Activated B cell treated with CpG ODN at 0.5 μM for 24 hours (primary cell): ENCODE data around the gene KRT86. TPM values are rescaled to one million over a fixed set of nuclear protein-coding genes. Genes with fewer than 3 reads are reported as not detected.

Experiments used
- ATAC-seq: fragments of 200-7000 bp; cut with Tn5 transposase; one replicate; pipeline ENCODE4 v1.10.0; 2021; ENCODE audit warnings: low read depth, mild to moderate bottlenecking, moderate library complexity
- CTCF ChIA-PET: fragments of 350-600 bp; sonication (Branson Sonifier 250); formaldehyde crosslinking; loops from one replicate; lab custom pipeline; 2021; ENCODE audit warnings: antibody characterized with exemption; lab: Charles Lee
- POLR2A ChIA-PET: fragments of 350-600 bp; sonication (Branson Sonifier 250); formaldehyde crosslinking; loops from one replicate; lab custom pipeline; 2021; ENCODE audit warnings: antibody characterized with exemption; lab: Charles Lee
- DNase-seq: peaks from one replicate; pipeline ENCODE4 v3.0.0; 2022
- H3K27ac Mint-ChIP-seq: one replicate; pipeline ENCODE4 v1.8.0; 2020; ENCODE audit warnings: mixed read lengths
- H3K27me3 Mint-ChIP-seq: one replicate; pipeline ENCODE4 v1.8.0; 2021; ENCODE audit warnings: mixed read lengths
- H3K36me3 Mint-ChIP-seq: one replicate; pipeline ENCODE4 v1.8.0; 2021; ENCODE audit warnings: low read depth, mixed read lengths
- H3K4me1 Mint-ChIP-seq: one replicate; pipeline ENCODE4 v1.8.0; 2021; ENCODE audit warnings: mixed read lengths
- H3K4me3 Mint-ChIP-seq: one replicate; pipeline ENCODE4 v1.8.0; 2020; ENCODE audit warnings: mild to moderate bottlenecking, mixed read lengths
- H3K9me3 Mint-ChIP-seq: one replicate; pipeline ENCODE4 v1.8.0; 2020; ENCODE audit warnings: mixed read lengths
- intact Hi-C: fragments of 100-400 bp; cut with micrococcal nuclease; formaldehyde crosslinking; loops from one replicate; pipeline ENCODE4 v1.15.1; 2024
- total RNA-seq: library from RNA; stranded (reverse); gene quantifications from 2 replicates; pipeline ENCODE4 v1.2.3, GENCODE V29; 2022
- TF ChIP-seq, protein P1 (sequence below): fragments of 200-600 bp; IDR thresholded peaks from one replicate; pipeline ENCODE4 v1.8.0; 2022; ENCODE audit warnings: antibody characterized with exemption, mild to moderate bottlenecking

Gene KRT86
- total RNA-seq, 1 donor from 2014 or later = not detected

DNA sequence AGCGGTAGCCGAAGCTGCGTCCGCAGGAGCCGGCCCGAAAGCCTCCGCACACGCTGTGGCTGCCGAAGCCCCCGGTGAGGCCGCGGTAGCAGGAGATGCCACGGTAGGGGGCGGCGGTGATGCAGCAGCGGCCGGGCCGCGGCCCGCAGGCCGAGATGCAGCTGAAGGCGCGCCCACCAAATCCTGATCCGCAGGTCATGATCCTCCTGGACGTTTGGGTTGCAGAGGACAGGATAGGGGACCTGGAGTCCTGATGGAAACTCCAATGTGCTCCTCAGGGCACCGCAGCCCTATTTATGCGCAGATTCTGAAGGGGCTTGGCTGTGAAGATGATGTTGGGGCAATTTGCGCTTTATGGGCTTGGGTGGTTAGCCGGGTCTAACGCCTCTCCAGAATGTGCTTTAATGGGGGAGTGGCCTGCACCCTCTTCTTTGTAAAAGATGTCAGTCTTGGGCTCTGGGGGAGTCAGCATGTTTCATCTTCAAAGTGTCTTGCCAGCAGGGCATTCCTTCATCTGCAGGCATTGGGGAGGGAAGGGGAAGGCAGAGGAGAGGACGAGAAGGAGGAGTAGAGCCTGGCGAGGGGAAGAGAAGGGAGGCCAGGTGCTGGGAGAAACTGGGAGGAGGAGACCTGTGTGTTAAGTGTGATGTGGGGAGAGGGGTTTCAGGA lies 17.0 kb downstream of the KRT86 start, which contains the start of gene KRT81:
TSS of gene KRT81 (minus strand) at position 268 of the 669 bp plus-strand sequence. CDS start at position 199, 69 bp downstream.
- ATAC-seq (no peak), DNase-seq (no peak)
- ChIA-PET CTCF (no interaction called here), POLR2A (no interaction called here)
- Mint-ChIP-seq H3K27ac (no peak within 1 kb of the TSS), H3K4me1 (peaks cover 4% of the 10 kb centered on the region), H3K9me3 (no peaks in the 10 kb centered on the region), H3K36me3 (no peaks in the 10 kb centered on the region), H3K4me3 (no peak within 1 kb of the TSS), H3K27me3 (peaks cover 38% of the 10 kb centered on the region)
- TF ChIP-seq, protein P1, sequence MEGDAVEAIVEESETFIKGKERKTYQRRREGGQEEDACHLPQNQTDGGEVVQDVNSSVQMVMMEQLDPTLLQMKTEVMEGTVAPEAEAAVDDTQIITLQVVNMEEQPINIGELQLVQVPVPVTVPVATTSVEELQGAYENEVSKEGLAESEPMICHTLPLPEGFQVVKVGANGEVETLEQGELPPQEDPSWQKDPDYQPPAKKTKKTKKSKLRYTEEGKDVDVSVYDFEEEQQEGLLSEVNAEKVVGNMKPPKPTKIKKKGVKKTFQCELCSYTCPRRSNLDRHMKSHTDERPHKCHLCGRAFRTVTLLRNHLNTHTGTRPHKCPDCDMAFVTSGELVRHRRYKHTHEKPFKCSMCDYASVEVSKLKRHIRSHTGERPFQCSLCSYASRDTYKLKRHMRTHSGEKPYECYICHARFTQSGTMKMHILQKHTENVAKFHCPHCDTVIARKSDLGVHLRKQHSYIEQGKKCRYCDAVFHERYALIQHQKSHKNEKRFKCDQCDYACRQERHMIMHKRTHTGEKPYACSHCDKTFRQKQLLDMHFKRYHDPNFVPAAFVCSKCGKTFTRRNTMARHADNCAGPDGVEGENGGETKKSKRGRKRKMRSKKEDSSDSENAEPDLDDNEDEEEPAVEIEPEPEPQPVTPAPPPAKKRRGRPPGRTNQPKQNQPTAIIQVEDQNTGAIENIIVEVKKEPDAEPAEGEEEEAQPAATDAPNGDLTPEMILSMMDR = no peak
- intact Hi-C loops = no loop called here

DNA sequence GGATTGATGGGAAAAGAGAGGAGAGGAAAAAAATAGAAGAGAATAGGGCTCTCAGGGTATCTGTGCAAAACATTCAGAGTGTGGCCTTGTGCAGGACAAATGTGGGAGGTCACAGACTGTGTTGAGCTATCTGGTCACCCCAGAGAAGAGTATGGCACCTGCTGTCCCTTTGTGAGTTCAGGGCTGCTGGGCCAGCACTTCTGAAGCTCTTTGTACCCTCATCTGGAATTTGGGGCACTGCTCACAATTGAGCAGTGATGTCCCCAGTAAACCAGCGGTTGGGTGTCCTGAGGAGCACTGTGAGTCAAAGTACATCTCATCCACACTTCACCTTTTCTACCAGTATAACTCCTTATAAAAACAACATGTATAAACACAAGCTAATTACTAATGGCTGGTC lies 19.5 kb downstream of the KRT86 start:
- Mint-ChIP-seq H3K4me1 (no peaks in the 10 kb centered on the region), H3K27me3 (peaks cover 31% of the 10 kb centered on the region), H3K4me3 (no peak overlapping the region), H3K9me3 (no peaks in the 10 kb centered on the region), H3K27ac (no peak overlapping the region), H3K36me3 (no peaks in the 10 kb centered on the region)
- DNase-seq (no peak), ATAC-seq (no peak)
- POLR2A ChIA-PET = no interaction called here
- TF ChIP-seq, protein P1 = no peak
- intact Hi-C loops = no loop called here
- CTCF ChIA-PET = no interaction called here

DNA sequence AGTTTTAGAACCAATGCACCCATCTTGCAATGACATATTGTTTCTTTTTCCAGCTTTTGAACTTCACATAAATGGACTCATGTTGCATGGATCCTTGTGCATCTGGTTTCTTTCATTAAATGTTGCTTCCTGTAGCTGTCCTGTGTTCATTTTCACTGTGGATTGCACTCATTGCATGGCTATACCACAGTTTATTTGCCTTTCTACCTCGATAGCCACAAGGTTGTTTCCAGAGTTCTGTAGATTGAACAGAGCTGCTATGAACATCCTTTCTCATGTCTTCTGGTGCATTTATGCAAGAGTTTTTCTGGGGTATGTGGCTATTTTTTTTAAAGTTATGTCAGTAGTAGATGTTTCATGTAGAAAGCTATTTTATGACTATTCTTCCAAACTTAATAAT lies 20.4 kb downstream of the KRT86 start:
- no peaks in the 10 kb centered on the region for H3K4me1 Mint-ChIP-seq
- H3K27ac Mint-ChIP-seq = no peak overlapping the region
- ATAC-seq = no peak

DNA sequence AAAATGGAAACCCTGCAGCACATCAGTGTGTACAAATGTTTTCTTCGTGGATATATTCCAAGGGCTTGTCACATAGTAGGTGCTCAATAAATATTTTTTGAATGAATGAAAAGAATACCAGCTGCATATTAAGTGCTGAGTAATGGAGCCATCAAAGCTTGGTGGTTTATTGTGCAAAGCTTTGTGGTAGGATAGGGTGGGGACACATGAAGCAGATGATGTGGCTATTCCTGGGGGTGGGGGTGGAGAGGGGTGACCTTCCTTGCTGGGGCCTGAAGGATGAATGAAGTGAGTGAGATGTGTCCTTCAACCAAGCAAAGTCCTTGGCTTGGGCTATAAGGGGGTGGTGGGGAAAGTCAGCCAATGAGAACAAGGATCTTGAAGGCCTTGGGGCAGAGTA lies 21.2 kb downstream of the KRT86 start:
- ATAC-seq (no peak), DNase-seq (no peak)
- Mint-ChIP-seq H3K36me3 (no peaks in the 10 kb centered on the region), H3K4me3 (no peak overlapping the region), H3K27ac (no peak overlapping the region), H3K9me3 (no peaks in the 10 kb centered on the region), H3K27me3 (peaks cover 31% of the 10 kb centered on the region), H3K4me1 (no peaks in the 10 kb centered on the region)
- intact Hi-C loops = no loop called here
- POLR2A ChIA-PET = no interaction called here
- TF ChIP-seq, protein P1 = no peak
- CTCF ChIA-PET = no interaction called here

More for the DNA sequence above, 20.4 kb downstream of the KRT86 start:
- TF ChIP-seq, protein P1 = no peak
- ChIA-PET POLR2A (no interaction called here), CTCF (no interaction called here)
- H3K4me3 Mint-ChIP-seq = no peak overlapping the region
- intact Hi-C loops = no loop called here
- no peak for DNase-seq
- H3K9me3 Mint-ChIP-seq = no peaks in the 10 kb centered on the region
- peaks cover 31% of the 10 kb centered on the region for H3K27me3 Mint-ChIP-seq
- no peaks in the 10 kb centered on the region for H3K36me3 Mint-ChIP-seq

DNA sequence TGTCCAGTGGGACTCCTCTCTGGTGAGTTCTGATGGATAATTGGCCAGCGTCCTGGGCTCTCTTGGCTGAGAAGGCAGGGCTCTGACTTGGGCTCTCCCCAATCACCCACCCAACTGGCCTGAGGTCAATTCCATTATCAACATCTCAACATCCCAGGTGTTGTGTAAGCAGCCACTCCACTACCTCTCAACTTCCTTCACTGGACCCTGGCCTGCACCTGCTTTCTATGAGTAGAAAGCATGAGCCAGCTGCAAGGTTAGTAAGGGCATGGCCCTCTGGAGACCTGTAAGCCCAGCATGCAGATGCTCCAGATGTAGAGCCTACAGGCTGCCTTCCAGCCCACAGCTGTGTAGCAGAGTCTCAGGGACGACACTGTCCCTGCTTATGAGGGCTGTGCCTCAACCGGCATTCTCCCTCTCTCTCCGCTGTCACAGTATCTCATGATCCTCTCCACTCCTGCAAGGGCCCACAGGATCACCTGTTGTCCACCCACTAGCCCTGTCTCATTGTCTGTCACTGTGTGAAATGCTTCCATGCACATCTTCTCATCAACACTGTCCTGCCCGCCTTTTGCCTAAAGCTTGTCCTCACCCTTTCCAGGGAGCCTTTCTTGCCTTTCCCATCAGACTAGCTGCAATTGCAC lies 22.2 kb downstream of the KRT86 start:
- H3K27ac Mint-ChIP-seq = no peak overlapping the region
- peaks cover 27% of the 10 kb centered on the region for H3K27me3 Mint-ChIP-seq
- no peak overlapping the region for H3K4me3 Mint-ChIP-seq
- ChIA-PET CTCF (no interaction called here), POLR2A (no interaction called here)
- DNase-seq = no peak
- TF ChIP-seq, protein P1 = no peak
- no peak for ATAC-seq
- H3K9me3 Mint-ChIP-seq = no peaks in the 10 kb centered on the region
- no peaks in the 10 kb centered on the region for H3K4me1 Mint-ChIP-seq
- H3K36me3 Mint-ChIP-seq = no peaks in the 10 kb centered on the region
- intact Hi-C loops = no loop called here
